ENCODE results near the gene RELT.

The RELT gene

DNA sequence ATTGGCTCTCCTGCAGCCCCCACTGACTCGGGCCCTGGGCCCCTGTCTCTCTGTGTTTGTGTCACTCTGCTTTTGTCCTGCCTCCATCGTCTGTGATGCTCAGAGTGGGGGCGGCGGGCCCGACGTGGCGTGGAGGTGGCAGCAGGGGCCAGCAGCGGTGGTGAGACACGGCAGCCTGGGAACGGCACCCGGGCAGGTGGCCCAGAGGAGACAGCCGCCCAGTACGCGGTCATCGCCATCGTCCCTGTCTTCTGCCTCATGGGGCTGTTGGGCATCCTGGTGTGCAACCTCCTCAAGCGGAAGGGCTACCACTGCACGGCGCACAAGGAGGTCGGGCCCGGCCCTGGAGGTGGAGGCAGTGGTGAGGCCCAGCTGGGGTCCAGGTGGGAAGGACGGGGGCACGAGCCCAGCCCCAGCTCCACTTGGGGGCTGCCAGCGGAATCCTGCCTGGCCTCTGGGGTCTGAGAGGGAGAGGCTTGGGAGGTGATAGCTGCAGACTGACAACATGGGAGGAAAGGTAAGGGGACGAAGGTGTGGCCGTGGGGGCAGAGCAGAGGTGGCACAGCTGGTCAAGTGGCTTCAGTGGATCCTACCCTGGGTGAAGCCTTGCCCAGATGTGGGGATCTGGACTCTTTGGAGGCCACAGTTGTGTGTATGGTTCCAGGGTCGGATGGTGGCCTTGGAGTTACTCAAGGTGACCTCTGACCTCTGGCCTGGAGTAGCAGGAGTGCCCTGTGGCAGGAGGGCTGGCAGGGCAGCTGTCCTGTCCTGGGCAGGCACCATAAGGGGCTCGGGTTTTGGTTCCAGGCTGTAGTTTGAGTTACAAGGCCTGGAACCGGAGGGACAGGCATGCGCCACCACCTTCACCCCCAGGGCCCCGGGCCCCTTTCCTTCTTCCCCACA, 16.2 kb downstream of the RELT start:
- Histone ChIP-seq H2BK12ac (ENCODE audit: low read length) (no peak overlapping the region), H2AFZ (ENCODE audit: low read length) (no peak overlapping the region), H3K27me3 (ENCODE audit: control insufficient read depth in 3 of 3, insufficient read depth in 3 of 3, low read depth in 1 of 3, low read length in 3 of 3) (no peaks in the 10 kb centered on the region), H3K4me1 (ENCODE audit: control insufficient read depth in 2 of 2, insufficient read depth in 1 of 2, low read depth in 1 of 2, low read length in 2 of 2) (peaks cover 4 to 5% of the 10 kb centered on the region in 2 donors), H3K18ac (ENCODE audit: low read length) (peak overlapping the region; percentile 51), H3K27ac (replicated peaks; ENCODE audit: low read length) (no peak overlapping the region), H2BK15ac (ENCODE audit: low read length) (no peak overlapping the region), H3K4me2 (ENCODE audit: insufficient read depth, low read length, poor library complexity, severe bottlenecking) (no peak overlapping the region), H2AK5ac (ENCODE audit: low read depth, low read length) (peak overlapping the region; percentile 63), H3K4ac (ENCODE audit: low read length) (no peak overlapping the region), H3K9ac (ENCODE audit: low read depth, low read length, poor library complexity) (peak overlapping the region; percentile 51), H2BK120ac (ENCODE audit: low read depth, low read length) (no peak overlapping the region), H3K36me3 (replicated peaks in 1 of 2; ENCODE audit: control insufficient read depth in 2 of 2, insufficient read depth in 2 of 2, low read length in 2 of 2) (peaks cover 12 to 51% of the 10 kb centered on the region in 2 donors), H4K8ac (ENCODE audit: low read depth, low read length) (no peak overlapping the region), H4K91ac (ENCODE audit: low read depth, low read length, poor library complexity) (no peak overlapping the region), H2BK5ac (ENCODE audit: low read length) (peak overlapping the region; percentile 43), H3K14ac (ENCODE audit: low read length) (no peak overlapping the region), H3K9me3 (replicated peaks in 1 of 2; ENCODE audit: control insufficient read depth in 2 of 2, insufficient read depth in 1 of 2, low read depth in 1 of 2, low read length in 2 of 2) (no peaks in the 10 kb centered on the region), H3K79me1 (ENCODE audit: low read depth, low read length) (peaks cover 14% of the 10 kb centered on the region), H3K23ac (ENCODE audit: low read depth, low read length, poor library complexity) (no peak overlapping the region), H3K4me3 (ENCODE audit: low read length in 2 of 2) (no peak overlapping the region)
- no CpG with 5 or more reads among the region's 31 CpGs for WGBS, 2 donors (ENCODE audit: extremely low coverage in 2 of 2, insufficient read length in 2 of 2, insufficient replicate concordance in 1 of 2)
- no peak for DNase-seq (ENCODE audit: low spot score)

- H3K4me3 ChIP-seq (ENCODE audit: low read length in 2 of 2): no peak overlapping the region
- H2AFZ ChIP-seq (ENCODE audit: low read length): no peak overlapping the region
- no peak overlapping the region for H3K4ac ChIP-seq (ENCODE audit: low read length)
- H3K9ac ChIP-seq (ENCODE audit: low read depth, low read length, poor library complexity): peak overlapping the region; percentile 51
- no peak overlapping the region for H4K8ac ChIP-seq (ENCODE audit: low read depth, low read length)
- H3K79me1 ChIP-seq (ENCODE audit: low read depth, low read length): peaks cover 13% of the 10 kb centered on the region
- H2BK15ac ChIP-seq (ENCODE audit: low read length): peak overlapping the region; percentile 7
- H3K4me2 ChIP-seq (ENCODE audit: insufficient read depth, low read length, poor library complexity, severe bottlenecking): no peak overlapping the region
- no peak overlapping the region for H4K91ac ChIP-seq (ENCODE audit: low read depth, low read length, poor library complexity)
- no peak for DNase-seq (ENCODE audit: low spot score)
- H2BK5ac ChIP-seq (ENCODE audit: low read length): no peak overlapping the region
- H3K14ac ChIP-seq (ENCODE audit: low read length): no peak overlapping the region
- no peaks in the 10 kb centered on the region for H3K27me3 ChIP-seq (ENCODE audit: control insufficient read depth in 3 of 3, insufficient read depth in 3 of 3, low read depth in 1 of 3, low read length in 3 of 3)
- H3K18ac ChIP-seq (ENCODE audit: low read length): peak overlapping the region; percentile 27
- H3K4me1 ChIP-seq (ENCODE audit: control insufficient read depth in 2 of 2, insufficient read depth in 1 of 2, low read depth in 1 of 2, low read length in 2 of 2): no peaks in the 10 kb centered on the region
- H2AK5ac ChIP-seq (ENCODE audit: low read depth, low read length): no peak overlapping the region
- H3K23ac ChIP-seq (ENCODE audit: low read depth, low read length, poor library complexity): peak overlapping the region; percentile 82
- no peak overlapping the region for H3K27ac ChIP-seq (replicated peaks; ENCODE audit: low read length)
- no CpG with 5 or more reads among the region's 7 CpGs for WGBS, 2 donors (ENCODE audit: extremely low coverage in 2 of 2, insufficient read length in 2 of 2, insufficient replicate concordance in 1 of 2)
- H2BK120ac ChIP-seq (ENCODE audit: low read depth, low read length): no peak overlapping the region
- no peak overlapping the region for H2BK12ac ChIP-seq (ENCODE audit: low read length)
- H3K36me3 ChIP-seq (replicated peaks in 1 of 2; ENCODE audit: control insufficient read depth in 2 of 2, insufficient read depth in 2 of 2, low read length in 2 of 2): peaks cover 12 to 55% of the 10 kb centered on the region in 2 donors
- H3K9me3 ChIP-seq (replicated peaks in 1 of 2; ENCODE audit: control insufficient read depth in 2 of 2, insufficient read depth in 1 of 2, low read depth in 1 of 2, low read length in 2 of 2): no peaks in the 10 kb centered on the region
Observed at GRCh38 chr11:73393011-73393380, 16.8 kb downstream of the RELT start.

GRCh38 chr11:73393479-73394415, 17.5 kb downstream of the RELT start:
- no peak overlapping the region for H3K4me3 ChIP-seq (ENCODE audit: low read length in 2 of 2)
- no CpG with 5 or more reads among the region's 16 CpGs for WGBS, 2 donors (ENCODE audit: extremely low coverage in 2 of 2, insufficient read length in 2 of 2, insufficient replicate concordance in 1 of 2)
- H3K14ac ChIP-seq (ENCODE audit: low read length): no peak overlapping the region
- no peak overlapping the region for H2BK12ac ChIP-seq (ENCODE audit: low read length)
- peak overlapping the region; percentile 15 for H3K18ac ChIP-seq (ENCODE audit: low read length)
- peak overlapping the region; percentile 15 for H3K9ac ChIP-seq (ENCODE audit: low read depth, low read length, poor library complexity)
- no peak overlapping the region for H2AFZ ChIP-seq (ENCODE audit: low read length)
- no peaks in the 10 kb centered on the region for H3K9me3 ChIP-seq (replicated peaks in 1 of 2; ENCODE audit: control insufficient read depth in 2 of 2, insufficient read depth in 1 of 2, low read depth in 1 of 2, low read length in 2 of 2)
- no peak overlapping the region for H2BK120ac ChIP-seq (ENCODE audit: low read depth, low read length)
- peak; percentile 63 for DNase-seq (ENCODE audit: low spot score)
- H2AK5ac ChIP-seq (ENCODE audit: low read depth, low read length): peak overlapping the region; percentile 16
- H3K27ac ChIP-seq (replicated peaks; ENCODE audit: low read length): no peak overlapping the region
- H3K23ac ChIP-seq (ENCODE audit: low read depth, low read length, poor library complexity): peak overlapping the region; percentile 32
- H2BK5ac ChIP-seq (ENCODE audit: low read length): peak overlapping the region; percentile 71
- H3K4me1 ChIP-seq (ENCODE audit: control insufficient read depth in 2 of 2, insufficient read depth in 1 of 2, low read depth in 1 of 2, low read length in 2 of 2): no peaks in the 10 kb centered on the region
- no peak overlapping the region for H4K8ac ChIP-seq (ENCODE audit: low read depth, low read length)
- peaks cover 12 to 49% of the 10 kb centered on the region in 2 donors for H3K36me3 ChIP-seq (replicated peaks in 1 of 2; ENCODE audit: control insufficient read depth in 2 of 2, insufficient read depth in 2 of 2, low read length in 2 of 2)
- peak overlapping the region; percentile 38 for H3K4ac ChIP-seq (ENCODE audit: low read length)
- H2BK15ac ChIP-seq (ENCODE audit: low read length): peak overlapping the region; percentile 7
- H3K79me1 ChIP-seq (ENCODE audit: low read depth, low read length): peaks cover 12% of the 10 kb centered on the region
- no peak overlapping the region for H4K91ac ChIP-seq (ENCODE audit: low read depth, low read length, poor library complexity)
- H3K4me2 ChIP-seq (ENCODE audit: insufficient read depth, low read length, poor library complexity, severe bottlenecking): no peak overlapping the region
- no peaks in the 10 kb centered on the region for H3K27me3 ChIP-seq (ENCODE audit: control insufficient read depth in 3 of 3, insufficient read depth in 3 of 3, low read depth in 1 of 3, low read length in 3 of 3)

Measured in neuronal stem cell (in vitro differentiated cells).